Measurements from ENCODE around the gene IFT122.

GRCh38 chr3:129536374-129536667 is 96.3 kb downstream of the IFT122 start:
- no peak for TF ChIP-seq CTCF (IDR thresholded peaks at IDR 0.05)
- TF ChIP-seq POLR2A (IDR thresholded peaks at IDR 0.05): no peak
